ENCODE data around the gene DDX49. TPM values are rescaled to one million over a fixed set of nuclear protein-coding genes. Genes with fewer than 3 reads are reported as not detected.

Gene DDX49
- total RNA-seq, 2 experiments from 2014 or later, result 51.4 to 53.4 TPM

GRCh38 chr19:18939163-18939562, 19.6 kb downstream of the DDX49 start:
- Mint-ChIP-seq H3K36me3 (ENCODE audit: low read depth) (no peaks in the 10 kb centered on the region), H3K4me3 (no peak overlapping the region), H3K27ac (no peak overlapping the region), H3K27me3 (peaks cover 25% of the 10 kb centered on the region), H3K4me1 (peaks cover 6% of the 10 kb centered on the region), H3K9me3 (ENCODE audit: low read depth) (no peaks in the 10 kb centered on the region)
- DNase-seq, result no peak
- ChIA-PET POLR2A (no interaction called here), CTCF (interaction anchor here (0.7 kb wide), 1 partner anchor 20 kb away, joined by 3 read pairs; the partner anchor contains the start of genes COPE and DDX49)
- intact Hi-C loops (cut with DNase I, micrococcal nuclease), result no loop called here
- no peak for ATAC-seq

- DNase-seq (peak; percentile 40), ATAC-seq (no peak)
- Mint-ChIP-seq H3K4me1 (peaks cover 6% of the 10 kb centered on the region), H3K9me3 (ENCODE audit: low read depth) (no peaks in the 10 kb centered on the region), H3K27ac (no peak overlapping the region), H3K27me3 (peaks cover 25% of the 10 kb centered on the region), H3K36me3 (ENCODE audit: low read depth) (no peaks in the 10 kb centered on the region), H3K4me3 (peak overlapping the region; percentile 48)
- CTCF ChIA-PET, result interaction anchor here (0.6 kb wide), 1 partner anchor 103 kb away, joined by 3 read pairs; no protein-coding TSS in a partner anchor
- POLR2A ChIA-PET, result no interaction called here
- intact Hi-C loops (cut with DNase I, micrococcal nuclease), result no loop called here
Observed at GRCh38 chr19:18939922-18940768, 20.6 kb downstream of the DDX49 start.

GRCh38 chr19:18940769-18941627, 21.5 kb downstream of the DDX49 start, which contains the start of gene HOMER3:
Gene HOMER3, minus strand, starts transcription at chr19:18941217. Its CDS starts 2,235 bp downstream, at chr19:18938982.
- H3K4me1 Mint-ChIP-seq, result peaks cover 6% of the 10 kb centered on the region
- intact Hi-C loops (cut with DNase I, micrococcal nuclease), result loop anchor here in 1 of 2 experiments (1.0 kb wide), 2 partner anchors 9 to 22 kb away; partner anchors contain the start of genes COPE and DDX49
- H3K36me3 Mint-ChIP-seq (ENCODE audit: low read depth), result no peaks in the 10 kb centered on the region
- peak; percentile 91 for ATAC-seq
- peaks cover 25% of the 10 kb centered on the region for H3K27me3 Mint-ChIP-seq
- DNase-seq, result peak; percentile 87
- H3K27ac Mint-ChIP-seq, result no peak within 1 kb of the TSS
- peak within 1 kb of the TSS; percentile 48 for H3K4me3 Mint-ChIP-seq
- CTCF ChIA-PET, result no interaction called here
- POLR2A ChIA-PET, result no interaction called here
- H3K9me3 Mint-ChIP-seq (ENCODE audit: low read depth), result no peaks in the 10 kb centered on the region

- CTCF ChIA-PET, result no interaction called here
- Mint-ChIP-seq H3K4me3 (no peak overlapping the region), H3K27ac (no peak overlapping the region), H3K9me3 (ENCODE audit: low read depth) (no peaks in the 10 kb centered on the region), H3K4me1 (peaks cover 6% of the 10 kb centered on the region), H3K36me3 (ENCODE audit: low read depth) (no peaks in the 10 kb centered on the region), H3K27me3 (peaks cover 28% of the 10 kb centered on the region)
- POLR2A ChIA-PET, result no interaction called here
- intact Hi-C loops (cut with DNase I, micrococcal nuclease), result loop anchor here in 1 of 2 experiments (1.0 kb wide), 2 partner anchors 9 to 22 kb away; partner anchors contain the start of genes COPE and DDX49
- DNase-seq, result no peak
- ATAC-seq, result no peak
Observed at GRCh38 chr19:18941628-18942354, 22.3 kb downstream of the DDX49 start.

DNA sequence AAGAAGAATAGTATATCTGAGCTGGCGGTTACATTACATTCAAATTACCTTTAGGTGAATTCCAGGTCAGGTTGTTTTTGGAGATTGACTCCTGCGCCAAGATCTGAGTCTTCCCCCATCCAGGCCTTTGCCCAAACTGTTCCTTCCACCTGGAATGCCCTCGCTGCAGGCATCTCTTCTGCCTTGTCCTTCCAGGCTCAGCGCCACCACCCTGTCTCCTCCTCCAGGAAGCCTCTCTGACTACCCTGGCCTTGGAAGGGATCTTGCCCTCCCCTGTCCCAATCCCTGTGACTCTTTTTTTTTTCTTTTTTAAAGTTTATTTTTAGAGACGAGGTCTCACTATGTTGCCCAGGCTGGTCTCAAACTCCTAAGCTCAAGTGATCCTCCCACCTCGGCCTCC, 23.2 kb downstream of the DDX49 start:
- POLR2A ChIA-PET, result no interaction called here
- H3K27me3 Mint-ChIP-seq, result peaks cover 28% of the 10 kb centered on the region
- intact Hi-C loops (cut with DNase I, micrococcal nuclease), result no loop called here
- no peak for ATAC-seq
- no peaks in the 10 kb centered on the region for H3K9me3 Mint-ChIP-seq (ENCODE audit: low read depth)
- DNase-seq, result no peak
- no peak overlapping the region for H3K27ac Mint-ChIP-seq
- H3K36me3 Mint-ChIP-seq (ENCODE audit: low read depth), result no peaks in the 10 kb centered on the region
- H3K4me3 Mint-ChIP-seq, result no peak overlapping the region
- H3K4me1 Mint-ChIP-seq, result peaks cover 6% of the 10 kb centered on the region
- CTCF ChIA-PET, result no interaction called here

GRCh38 chr19:18943465-18943864, 23.9 kb downstream of the DDX49 start:
- DNase-seq (no peak), ATAC-seq (no peak)
- no peaks in the 10 kb centered on the region for H3K36me3 Mint-ChIP-seq (ENCODE audit: low read depth)
- ChIA-PET CTCF (no interaction called here), POLR2A (no interaction called here)
- no peak overlapping the region for H3K4me3 Mint-ChIP-seq
- H3K4me1 Mint-ChIP-seq, result peaks cover 6% of the 10 kb centered on the region
- H3K27ac Mint-ChIP-seq, result no peak overlapping the region
- intact Hi-C loops (cut with DNase I, micrococcal nuclease), result no loop called here
- H3K27me3 Mint-ChIP-seq, result peaks cover 28% of the 10 kb centered on the region
- H3K9me3 Mint-ChIP-seq (ENCODE audit: low read depth), result no peaks in the 10 kb centered on the region

- no peaks in the 10 kb centered on the region for H3K9me3 Mint-ChIP-seq (ENCODE audit: low read depth)
Observed at GRCh38 chr19:18945297-18945696, 25.8 kb downstream of the DDX49 start.

DNA sequence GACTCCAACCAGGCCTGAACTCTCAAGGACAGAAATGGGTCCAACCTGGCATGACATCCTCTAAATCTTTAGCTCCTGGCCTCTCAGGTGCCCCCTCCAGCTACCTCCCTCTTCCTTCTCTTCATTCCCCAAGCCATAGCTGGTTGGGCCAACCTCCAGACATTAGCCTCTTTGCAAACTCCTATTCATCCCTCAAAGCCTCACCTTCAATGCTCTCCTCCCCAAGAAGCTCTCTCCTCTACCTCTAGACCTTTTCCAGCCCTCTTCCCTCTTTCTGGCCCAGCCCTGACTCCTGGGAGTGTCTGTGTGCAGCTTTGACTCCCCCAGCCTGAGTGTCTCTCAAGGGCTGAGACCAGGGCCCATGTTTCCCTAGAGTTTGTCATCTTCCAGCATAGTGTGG, 26.8 kb downstream of the DDX49 start:
- peaks cover 15% of the 10 kb centered on the region for H3K27me3 Mint-ChIP-seq
- POLR2A ChIA-PET, result no interaction called here
- H3K9me3 Mint-ChIP-seq (ENCODE audit: low read depth), result no peaks in the 10 kb centered on the region
- intact Hi-C loops (cut with DNase I, micrococcal nuclease), result no loop called here
- CTCF ChIA-PET, result interaction anchor here (0.6 to 1.1 kb wide), 3 partner anchors 111 to 1497 kb away, joined by 3 to 4 read pairs (median 3); no protein-coding TSS in a partner anchor
- DNase-seq, result no peak
- H3K4me1 Mint-ChIP-seq, result no peaks in the 10 kb centered on the region
- H3K36me3 Mint-ChIP-seq (ENCODE audit: low read depth), result no peaks in the 10 kb centered on the region
- H3K4me3 Mint-ChIP-seq, result no peak overlapping the region
- H3K27ac Mint-ChIP-seq, result no peak overlapping the region
- no peak for ATAC-seq

More at GRCh38 chr19:18945297-18945696, 25.8 kb downstream of the DDX49 start:
- intact Hi-C loops (cut with DNase I, micrococcal nuclease), result no loop called here
- Mint-ChIP-seq H3K36me3 (ENCODE audit: low read depth) (no peaks in the 10 kb centered on the region), H3K27me3 (peaks cover 18% of the 10 kb centered on the region), H3K4me3 (no peak overlapping the region), H3K4me1 (peaks cover 3% of the 10 kb centered on the region), H3K27ac (no peak overlapping the region)
- ChIA-PET POLR2A (no interaction called here), CTCF (interaction anchor here (0.5 to 0.6 kb wide), 2 partner anchors 54 to 587 kb away, joined by 3 read pairs; no protein-coding TSS in a partner anchor)
- DNase-seq, result no peak
- ATAC-seq, result no peak

- DNase-seq (no peak), ATAC-seq (no peak)
- no peak overlapping the region for H3K4me3 Mint-ChIP-seq
- H3K4me1 Mint-ChIP-seq, result no peaks in the 10 kb centered on the region
- no peaks in the 10 kb centered on the region for H3K36me3 Mint-ChIP-seq (ENCODE audit: low read depth)
- POLR2A ChIA-PET, result no interaction called here
- intact Hi-C loops (cut with DNase I, micrococcal nuclease), result no loop called here
- CTCF ChIA-PET, result interaction anchor here (1.1 kb wide), 1 partner anchor 111 kb away, joined by 3 read pairs; no protein-coding TSS in a partner anchor
- peaks cover 10% of the 10 kb centered on the region for H3K27me3 Mint-ChIP-seq
- no peaks in the 10 kb centered on the region for H3K9me3 Mint-ChIP-seq (ENCODE audit: low read depth)
- no peak overlapping the region for H3K27ac Mint-ChIP-seq
Observed at GRCh38 chr19:18946918-18947317, 27.4 kb downstream of the DDX49 start.

DNA sequence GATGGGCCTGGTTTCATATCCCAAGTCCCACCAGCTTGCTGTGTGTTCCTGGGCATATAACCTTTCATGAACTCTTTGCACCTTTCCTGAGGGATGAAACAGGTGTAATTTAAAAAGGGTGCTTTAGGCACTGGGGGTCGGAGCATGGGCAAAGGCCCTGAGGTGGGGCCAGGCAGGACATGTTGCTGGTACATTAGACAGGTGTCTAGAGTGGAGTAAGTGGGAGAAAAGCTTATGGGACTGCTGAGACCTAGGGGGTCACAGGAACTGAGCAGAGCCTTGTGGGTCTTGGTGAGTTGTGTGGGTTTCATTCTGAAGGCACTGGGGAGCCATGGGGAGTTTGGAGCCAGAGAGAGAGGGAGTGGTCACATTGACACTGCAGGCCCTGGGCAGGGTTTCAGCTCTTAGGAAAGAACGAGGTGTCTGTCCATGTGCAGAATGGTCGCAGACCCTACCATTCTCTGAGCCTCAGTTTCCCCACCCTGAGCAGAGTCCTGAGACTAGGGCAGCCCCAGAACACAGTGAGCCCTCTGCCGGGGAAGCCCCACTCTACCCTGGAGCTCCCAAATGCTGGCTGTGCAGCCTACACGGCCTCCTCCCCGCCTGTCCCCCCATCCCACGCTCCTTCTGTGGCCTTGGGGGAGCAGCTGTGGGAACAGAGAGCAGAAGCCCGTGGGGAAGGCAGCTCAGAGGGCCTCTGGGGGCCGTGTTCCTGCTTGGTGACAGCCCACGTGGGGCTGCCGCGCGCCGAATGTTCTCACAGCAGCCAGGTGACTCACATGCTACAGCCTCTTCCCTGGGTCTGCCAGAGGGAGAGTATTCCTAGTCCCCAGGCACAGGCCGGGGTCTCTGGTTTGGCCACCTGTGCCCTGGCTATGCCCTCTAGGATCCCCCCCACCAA, 28.8 kb downstream of the DDX49 start:
- intact Hi-C loops (cut with DNase I, micrococcal nuclease), result no loop called here
- no peaks in the 10 kb centered on the region for H3K9me3 Mint-ChIP-seq (ENCODE audit: low read depth)
- ATAC-seq (no peak), DNase-seq (no peak)
- no peaks in the 10 kb centered on the region for H3K36me3 Mint-ChIP-seq (ENCODE audit: low read depth)
- H3K4me3 Mint-ChIP-seq, result no peak overlapping the region
- ChIA-PET POLR2A (no interaction called here), CTCF (no interaction called here)
- H3K27me3 Mint-ChIP-seq, result peaks cover 3% of the 10 kb centered on the region
- no peak overlapping the region for H3K27ac Mint-ChIP-seq
- H3K4me1 Mint-ChIP-seq, result no peaks in the 10 kb centered on the region

Measured in activated CD4-positive, alpha-beta T cell treated with anti-CD3 and anti-CD28 coated beads for 36 hours (primary cell).